HEK293 (cell line): Measurements from ENCODE around the gene RYR2.

ENCODE experiments used
- ZNF184 ChIP-seq: fragments of 450-650 bp; IDR thresholded peaks from 2 replicates; pipeline ENCODE4 v1.5.1; 2018; ENCODE audit warnings: missing biosample characterization, mild to moderate bottlenecking, missing genetic modification characterization
- ZNF558 ChIP-seq: fragments of 450-650 bp; formaldehyde crosslinking; IDR thresholded peaks from 2 replicates; pipeline ENCODE4 v1.5.1; 2016; ENCODE audit warnings: missing biosample characterization, missing genetic modification characterization
- ZNF660 ChIP-seq: fragments of 450-650 bp; IDR thresholded peaks from 2 replicates; pipeline ENCODE4 v1.5.1; 2018; ENCODE audit warnings: missing biosample characterization, mild to moderate bottlenecking, missing genetic modification characterization

- TF ChIP-seq ZNF184 (tag by site-specific recombination): no peak
- TF ChIP-seq ZNF558: no peak
- TF ChIP-seq ZNF660 (tag by site-specific recombination): no peak
Observed at GRCh38 chr1:237227476-237227875, 185.5 kb downstream of the RYR2 start.
